ENCODE measurements around the gene ATP5MK. TPM values are rescaled to one million over a fixed set of nuclear protein-coding genes. Genes with fewer than 3 reads are reported as not detected.

The ATP5MK gene
- total and polyA plus RNA-seq, 10 donors = 111 to 528 (median 155) TPM

- WGBS, 5 donors = 41 to 64% (median 61%) methylated on average over 2 of the region's 2 CpGs
- no peak overlapping the region for H3K27ac ChIP-seq
- peaks cover 5 to 33% (median 24%) of the 10 kb centered on the region in 6 donors for H3K4me1 ChIP-seq
- no peak for DNase-seq
- no peak overlapping the region for H3K4me3 ChIP-seq
- peaks cover 0 to 6% (median under 1%) of the 10 kb centered on the region in 6 donors for H3K36me3 ChIP-seq
- intact Hi-C loops (cut with DNase I; ENCODE audit: low total_unique reads) = no loop called here
- H3K9me3 ChIP-seq = no peaks in the 10 kb centered on the region
- no peak for TF ChIP-seq POLR2AphosphoS5 (IDR thresholded peaks at IDR 0.05)
- TF ChIP-seq POLR2A (IDR thresholded peaks at IDR 0.05) = no peak
- TF ChIP-seq CTCF (IDR thresholded peaks at IDR 0.05 in 8 of 11, conservative IDR thresholded peaks at IDR 0.05 in 3 of 11) = no peak
- H3K27me3 ChIP-seq (replicated peaks in 1 of 7) = no peaks in the 10 kb centered on the region
These were observed 43.0 kb downstream of the ATP5MK start for GRCh38 chr10:103353281-103353680.

- peak; percentile 91 for DNase-seq
- peak within 1 kb of the TSS; percentile 64 to 94 (median 84) for H3K4me3 ChIP-seq
- WGBS, 5 donors = 0 to 1% (median 0%) methylated on average over 62 to 82 of the region's 82 CpGs
- TF ChIP-seq CTCF (IDR thresholded peaks at IDR 0.05 in 8 of 11, conservative IDR thresholded peaks at IDR 0.05 in 3 of 11) = no peak
- TF ChIP-seq POLR2A (IDR thresholded peaks at IDR 0.05) = no peak
- peak; percentile 60 to 81 (median 76) for TF ChIP-seq POLR2AphosphoS5 (IDR thresholded peaks at IDR 0.05)
- H3K27me3 ChIP-seq (replicated peaks in 1 of 7) = no peaks in the 10 kb centered on the region
- H3K9me3 ChIP-seq = no peaks in the 10 kb centered on the region
- intact Hi-C loops (cut with DNase I; ENCODE audit: low total_unique reads) = no loop called here
- H3K4me1 ChIP-seq = peaks cover 5 to 34% (median 24%) of the 10 kb centered on the region in 6 donors
- H3K27ac ChIP-seq = peak within 1 kb of the TSS; percentile 55 to 89 (median 84)
- H3K36me3 ChIP-seq = peaks cover 0 to 32% (median 16%) of the 10 kb centered on the region in 6 donors
These were observed 45.6 kb downstream of the ATP5MK start, which contains the start of gene PCGF6 for GRCh38 chr10:103350517-103351260. Gene PCGF6, minus strand, starts transcription at chr10:103351140. Its CDS starts 74 bp downstream, at chr10:103351066.

GRCh38 chr10:103350175-103350516 is 46.1 kb downstream of the ATP5MK start:
- Histone ChIP-seq H3K4me1 (peaks cover 5 to 34% (median 24%) of the 10 kb centered on the region in 6 donors), H3K27ac (peak overlapping the region; percentile 55 to 89 (median 84)), H3K4me3 (peak overlapping the region; percentile 64 to 94 (median 84)), H3K9me3 (no peaks in the 10 kb centered on the region), H3K36me3 (peaks cover 0 to 37% (median 19%) of the 10 kb centered on the region in 6 donors), H3K27me3 (replicated peaks in 1 of 7) (no peaks in the 10 kb centered on the region)
- no peak for DNase-seq
- 58 to 63% (median 61%) methylated on average over 16 of the region's 16 CpGs for WGBS, 5 donors
- TF ChIP-seq POLR2A (IDR thresholded peaks at IDR 0.05) (no peak), POLR2AphosphoS5 (IDR thresholded peaks at IDR 0.05) (no peak), CTCF (IDR thresholded peaks at IDR 0.05 in 8 of 11, conservative IDR thresholded peaks at IDR 0.05 in 3 of 11) (no peak)
- intact Hi-C loops (cut with DNase I; ENCODE audit: low total_unique reads) = no loop called here

Small RNA genes within 50 kb of the gene (microRNA-seq; reads per million reads assigned to microRNA genes)
- gene MIR1307 = 1,284 to 1,468 (median 1,285) reads per million in 3 donors

Other genes starting within 250 kb of the ATP5MK start
- gene NT5C2, start 203.2 kb downstream of the ATP5MK start, total RNA-seq = 100 to 1,000 TPM in 2 of 7 donors, 10 to 100 TPM in 5; 83.6 to 115 (median 96.8) TPM
- gene NT5C2, start 203.2 kb downstream of the ATP5MK start, polyA plus RNA-seq = 10 to 100 TPM; 21.7 to 32.6 (median 24.5) TPM
- gene RPEL1, start 150.6 kb downstream of the ATP5MK start, total RNA-seq = under 1 TPM in 1 of 7 donors, not detected in 6; 0.23 TPM
- not detected for gene RPEL1, start 150.6 kb downstream of the ATP5MK start, polyA plus RNA-seq
- not detected for gene INA, start 119.3 kb downstream of the ATP5MK start, total RNA-seq
- gene INA, start 119.3 kb downstream of the ATP5MK start, polyA plus RNA-seq = under 1 TPM; 0.02 to 0.09 (median 0.03) TPM
- 10 to 100 TPM in 3 of 7 donors, 1 to 10 TPM in 4; 7.1 to 11.3 (median 9.2) TPM for gene PCGF6, start 45.3 kb downstream of the ATP5MK start, total RNA-seq
- 1 to 10 TPM; 6.0 to 7.2 (median 6.8) TPM for gene PCGF6, start 45.3 kb downstream of the ATP5MK start, polyA plus RNA-seq
- 1 to 10 TPM; 4.0 to 7.7 (median 4.7) TPM for gene TAF5, start 28.5 kb downstream of the ATP5MK start, total RNA-seq
- 1 to 10 TPM; 2.3 to 2.9 (median 2.5) TPM for gene TAF5, start 28.5 kb downstream of the ATP5MK start, polyA plus RNA-seq
- gene PDCD11, start 151 bp upstream of the ATP5MK start, total RNA-seq = 10 to 100 TPM; 21.1 to 41.9 (median 25.2) TPM
- gene PDCD11, start 151 bp upstream of the ATP5MK start, polyA plus RNA-seq = 10 to 100 TPM; 13.9 to 21.2 (median 20.4) TPM
- 10 to 100 TPM; 36.8 to 91.6 (median 68.6) TPM for gene CALHM2, start 55.9 kb upstream of the ATP5MK start, total RNA-seq
- 10 to 100 TPM; 12.6 to 40.4 (median 23.3) TPM for gene CALHM2, start 55.9 kb upstream of the ATP5MK start, polyA plus RNA-seq
- gene CALHM1, start 62.4 kb upstream of the ATP5MK start, total RNA-seq = under 1 TPM in 1 of 7 donors, not detected in 6; 0.52 TPM
- under 1 TPM in 2 of 3 donors, not detected in 1; 0.04 to 0.10 TPM for gene CALHM1, start 62.4 kb upstream of the ATP5MK start, polyA plus RNA-seq
- not detected for gene CALHM3, start 82.8 kb upstream of the ATP5MK start, total RNA-seq
- gene CALHM3, start 82.8 kb upstream of the ATP5MK start, polyA plus RNA-seq = under 1 TPM in 1 of 3 donors, not detected in 2; 0.03 TPM
- 1 to 10 TPM in 6 of 7 donors, under 1 TPM in 1; 0.43 to 3.6 (median 2.4) TPM for gene NEURL1, start 97.2 kb upstream of the ATP5MK start, total RNA-seq
- gene NEURL1, start 97.2 kb upstream of the ATP5MK start, polyA plus RNA-seq = 1 to 10 TPM in 2 of 3 donors, under 1 TPM in 1; 0.76 to 2.9 (median 1.4) TPM